SK-N-SH treated with all-trans-retinoic acid at 6 μM for 48 hours (cell line): ENCODE measurements around the gene NADSYN1.

Experiments used
- ARNTL ChIP-seq: fragments of 450-650 bp; formaldehyde crosslinking; IDR thresholded peaks from 2 replicates; pipeline ENCODE4 v1.5.0; 2020; ENCODE audit warnings: low read depth, mild to moderate bottlenecking, moderate library complexity, borderline replicate concordance
- BACH2 ChIP-seq: fragments of 250-450 bp; sonication (Bioruptor Pico); IDR thresholded peaks from 2 replicates; pipeline ENCODE4 v1.9.0; 2021; ENCODE audit warnings: mild to moderate bottlenecking, borderline replicate concordance
- CREB5 ChIP-seq: fragments of 250-450 bp; sonication (Bioruptor Pico); IDR thresholded peaks from 2 replicates; pipeline ENCODE4 v1.5.1; 2020; ENCODE audit warnings: low read depth, mild to moderate bottlenecking, moderate library complexity
- GLIS3 ChIP-seq: fragments of 250-450 bp; sonication (Bioruptor Pico); IDR thresholded peaks from 2 replicates; pipeline ENCODE4 v1.5.0; 2020; ENCODE audit warnings: mild to moderate bottlenecking, moderate library complexity
- PATZ1 ChIP-seq: fragments of 250-450 bp; sonication (Bioruptor Pico); IDR thresholded peaks from 2 replicates; pipeline ENCODE4 v1.8.0; 2020; ENCODE audit warnings: mild to moderate bottlenecking, moderate library complexity, borderline replicate concordance
- POU6F1 ChIP-seq: fragments of 250-450 bp; sonication (Bioruptor Pico); IDR thresholded peaks from 2 replicates; pipeline ENCODE4 v1.8.0; 2021; ENCODE audit warnings: low read depth, mild to moderate bottlenecking, moderate library complexity, borderline replicate concordance
- PPARA ChIP-seq: fragments of 250-450 bp; sonication (Bioruptor Pico); IDR thresholded peaks from 2 replicates; pipeline ENCODE4 v1.5.0; 2020; ENCODE audit warnings: mild to moderate bottlenecking, borderline replicate concordance
- TOX ChIP-seq: fragments of 250-450 bp; sonication (Bioruptor Pico); IDR thresholded peaks from 2 replicates; pipeline ENCODE4 v1.8.0; 2021; ENCODE audit warnings: mild to moderate bottlenecking, moderate library complexity, borderline replicate concordance
- TSHZ2 ChIP-seq: fragments of 250-450 bp; sonication (Bioruptor Pico); IDR thresholded peaks from 2 replicates; pipeline ENCODE4 v1.5.0; 2020; ENCODE audit warnings: mild to moderate bottlenecking, moderate library complexity
- ZFP3 ChIP-seq: fragments of 250-450 bp; sonication (Bioruptor Pico); IDR thresholded peaks from 2 replicates; pipeline ENCODE4 v1.5.0; 2020; ENCODE audit warnings: mild to moderate bottlenecking, moderate library complexity

- TF ChIP-seq BACH2 (CRISPR knock-in tag) (no peak), TOX (CRISPR knock-in tag) (no peak), GLIS3 (CRISPR knock-in tag) (no peak), ARNTL (CRISPR knock-in tag) (no peak), TSHZ2 (no peak), ZFP3 (CRISPR knock-in tag) (no peak), CREB5 (CRISPR knock-in tag) (no peak), PPARA (CRISPR knock-in tag) (no peak), PATZ1 (CRISPR knock-in tag) (no peak), POU6F1 (CRISPR knock-in tag) (no peak)
Observed at GRCh38 chr11:71429701-71430100, 23.3 kb upstream of the NADSYN1 start.
